NCI-H2107 treated with DMSO at 0.1 percent for 48 hours (cell line): ENCODE data around the gene ALG2.
A peak's percentile ranks its signal among the peaks of the same experiment; 100 is the strongest.

Experiments
- DNase-seq: peaks from one replicate; lab custom pipeline; 2025; ENCODE audit not compliant: unreplicated experiment; lab: John Stamatoyannopoulos, UW

Gene ALG2

DNA sequence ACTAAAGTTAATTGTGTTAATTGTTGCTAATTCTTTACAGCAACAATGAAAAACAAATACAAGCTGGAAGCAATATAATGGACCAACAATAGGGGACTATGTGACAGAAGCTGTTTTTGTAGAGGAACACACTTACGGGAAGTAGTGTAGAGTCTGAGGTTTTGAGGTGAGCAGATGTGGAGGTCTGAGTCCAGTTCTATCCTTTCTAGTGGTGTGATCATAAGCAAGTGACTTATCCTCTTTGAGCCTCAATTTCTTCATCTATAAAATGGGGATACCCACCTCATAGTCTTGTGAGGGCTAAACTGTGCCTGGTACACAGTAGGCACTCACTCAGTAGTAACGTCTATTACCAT lies 28.3 kb downstream of the ALG2 start:
- no peak for DNase-seq

GRCh38 chr9:99192786-99193465 lies 28.8 kb downstream of the ALG2 start:
- DNase-seq, result no peak

GRCh38 chr9:99190597-99191283 lies 31.0 kb downstream of the ALG2 start:
- DNase-seq, result no peak

GRCh38 chr9:99189887-99190596 lies 31.7 kb downstream of the ALG2 start:
- no peak for DNase-seq

DNA sequence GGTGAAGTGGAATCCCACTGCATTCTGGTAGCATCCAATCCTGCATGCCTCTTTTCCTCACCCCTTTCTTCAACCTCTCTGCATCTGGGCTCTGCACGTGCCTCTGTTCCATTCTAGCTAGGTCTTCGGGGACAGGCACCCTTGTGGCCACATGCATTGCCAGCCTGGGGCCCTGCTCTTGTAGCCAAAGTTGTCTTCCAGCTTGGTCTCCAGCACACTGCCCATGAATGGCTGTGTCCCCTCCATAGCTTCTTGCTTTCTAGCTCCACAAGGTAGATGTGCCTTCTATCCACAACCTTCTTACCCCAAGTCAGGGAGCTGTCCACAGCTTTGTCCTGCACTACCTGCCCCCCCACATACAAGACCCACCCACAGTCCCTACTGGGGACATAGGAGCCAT lies 32.6 kb downstream of the ALG2 start:
- DNase-seq, result no peak

- DNase-seq, result no peak
These were observed 34.4 kb downstream of the ALG2 start for GRCh38 chr9:99187311-99187710.

- DNase-seq, result no peak
These were observed 35.8 kb downstream of the ALG2 start for GRCh38 chr9:99185934-99186333.

DNA sequence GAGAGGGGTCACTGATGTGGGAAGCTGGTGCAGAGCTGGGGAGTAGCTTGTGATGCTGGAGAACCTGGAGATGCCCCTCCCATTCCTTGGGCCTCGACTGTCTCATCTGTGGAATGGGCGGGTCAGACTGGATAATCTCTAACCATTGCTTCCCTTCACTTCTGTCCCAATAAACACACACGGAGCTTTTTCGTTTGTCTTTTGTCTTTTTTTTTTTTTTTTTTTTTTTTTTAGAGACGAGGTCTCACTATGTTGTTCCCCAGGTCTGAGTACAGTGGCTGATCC lies 36.5 kb downstream of the ALG2 start:
- DNase-seq, result no peak

DNA sequence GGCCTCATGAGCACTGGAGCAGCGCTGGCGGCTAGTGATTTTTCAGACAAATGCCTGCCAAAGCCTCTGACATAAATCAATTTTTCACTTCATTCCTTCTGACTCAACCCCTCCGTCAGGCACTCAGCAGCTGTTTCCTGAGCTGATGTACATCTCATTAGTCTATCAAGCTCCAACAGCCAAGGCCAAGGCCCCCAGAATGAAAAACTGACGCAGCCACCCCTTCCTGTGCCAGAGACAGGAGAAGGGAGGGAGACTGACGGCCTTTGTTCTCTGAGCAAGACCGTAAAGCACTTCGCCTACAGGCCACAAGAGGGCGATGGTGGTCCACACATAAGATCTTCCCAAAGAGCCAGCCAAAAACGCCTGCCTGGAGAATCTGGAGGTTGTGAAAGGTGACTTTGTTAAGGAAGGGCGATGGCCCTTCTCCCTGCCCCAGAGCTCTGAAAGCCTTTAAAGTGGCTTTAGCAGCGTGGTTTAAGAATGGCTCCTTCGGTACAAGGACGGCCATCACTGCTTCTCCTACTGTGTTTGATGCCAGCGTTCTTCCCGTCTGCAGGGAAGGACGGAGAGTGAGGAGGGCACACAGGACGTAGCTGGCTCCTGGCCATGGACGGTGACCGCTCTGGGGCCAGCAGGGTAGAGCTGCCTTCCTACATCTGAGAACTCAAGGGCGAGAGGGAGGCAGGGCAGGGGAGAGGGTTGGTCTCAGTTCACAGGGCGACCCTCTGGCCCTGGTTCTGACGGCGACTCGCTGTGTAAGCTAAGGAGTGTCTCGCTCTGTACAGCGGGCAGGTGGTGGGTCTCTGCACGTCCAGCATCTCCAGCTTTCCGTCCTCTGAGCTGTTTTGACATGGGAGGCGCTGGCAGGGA lies 37.0 kb downstream of the ALG2 start:
- peak; percentile 68 for DNase-seq

- DNase-seq, result no peak
These were observed 37.6 kb downstream of the ALG2 start for GRCh38 chr9:99184110-99184474.

GRCh38 chr9:99183616-99184015 lies 38.1 kb downstream of the ALG2 start:
- DNase-seq, result no peak

DNA sequence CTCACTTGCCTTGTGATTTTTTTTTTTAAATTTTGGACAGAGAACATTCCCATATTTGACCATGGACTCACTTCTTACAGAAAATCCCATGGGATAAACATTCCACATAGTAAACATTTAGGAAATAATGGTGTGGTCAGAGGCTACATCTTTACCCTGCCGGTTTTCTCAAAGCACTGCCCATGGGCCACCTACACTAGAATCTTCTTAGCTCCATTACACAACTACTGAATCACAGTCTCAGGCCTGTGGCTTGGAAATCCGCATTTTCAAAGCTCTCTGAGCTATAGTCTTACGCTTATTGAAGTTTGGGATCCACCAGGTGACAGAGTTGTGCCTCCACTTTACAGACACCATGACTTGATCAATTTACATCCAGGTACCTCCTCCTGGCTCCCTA lies 39.4 kb downstream of the ALG2 start:
- no peak for DNase-seq

DNA sequence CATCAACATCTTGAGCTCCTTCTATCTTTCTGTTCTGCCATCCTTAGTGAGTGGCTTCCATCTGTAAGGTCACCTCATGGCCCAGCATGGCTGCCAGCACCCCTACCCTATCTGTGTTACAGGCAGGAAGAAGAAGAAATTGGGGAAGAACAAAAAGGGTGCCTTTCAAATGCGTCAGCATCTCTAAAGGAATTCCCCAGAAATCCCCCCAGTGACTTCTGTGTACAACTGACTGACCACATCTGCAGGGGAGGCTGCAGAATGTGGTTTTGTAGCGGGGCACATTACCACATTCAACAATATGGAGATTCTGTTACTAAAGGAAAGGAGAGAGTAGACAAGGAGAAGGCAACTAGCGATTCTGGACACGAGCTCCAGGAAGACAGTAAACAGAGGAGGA lies 40.1 kb downstream of the ALG2 start:
- DNase-seq, result no peak

GRCh38 chr9:99181206-99181605 lies 40.5 kb downstream of the ALG2 start:
- no peak for DNase-seq

GRCh38 chr9:99180662-99181061 lies 41.1 kb downstream of the ALG2 start:
- no peak for DNase-seq

DNA sequence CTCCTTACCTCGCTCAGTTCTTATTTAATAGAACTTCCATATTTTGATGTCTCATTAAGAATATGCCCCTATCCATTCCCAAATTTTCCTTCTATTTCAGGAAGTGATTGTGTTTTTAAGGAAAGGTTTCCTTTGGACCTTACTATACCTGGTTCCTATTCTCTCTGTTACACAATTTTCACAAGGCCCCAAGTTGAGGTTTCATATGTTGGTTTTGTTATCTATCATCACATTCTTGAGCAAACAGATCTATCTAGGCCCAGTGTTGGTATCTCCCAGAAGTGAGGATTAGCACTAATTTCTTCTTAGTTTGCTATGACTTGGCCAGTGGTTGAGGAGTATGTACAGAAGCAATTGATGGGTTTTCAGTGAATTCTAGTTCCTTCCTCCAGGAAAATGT lies 41.5 kb downstream of the ALG2 start:
- no peak for DNase-seq

DNA sequence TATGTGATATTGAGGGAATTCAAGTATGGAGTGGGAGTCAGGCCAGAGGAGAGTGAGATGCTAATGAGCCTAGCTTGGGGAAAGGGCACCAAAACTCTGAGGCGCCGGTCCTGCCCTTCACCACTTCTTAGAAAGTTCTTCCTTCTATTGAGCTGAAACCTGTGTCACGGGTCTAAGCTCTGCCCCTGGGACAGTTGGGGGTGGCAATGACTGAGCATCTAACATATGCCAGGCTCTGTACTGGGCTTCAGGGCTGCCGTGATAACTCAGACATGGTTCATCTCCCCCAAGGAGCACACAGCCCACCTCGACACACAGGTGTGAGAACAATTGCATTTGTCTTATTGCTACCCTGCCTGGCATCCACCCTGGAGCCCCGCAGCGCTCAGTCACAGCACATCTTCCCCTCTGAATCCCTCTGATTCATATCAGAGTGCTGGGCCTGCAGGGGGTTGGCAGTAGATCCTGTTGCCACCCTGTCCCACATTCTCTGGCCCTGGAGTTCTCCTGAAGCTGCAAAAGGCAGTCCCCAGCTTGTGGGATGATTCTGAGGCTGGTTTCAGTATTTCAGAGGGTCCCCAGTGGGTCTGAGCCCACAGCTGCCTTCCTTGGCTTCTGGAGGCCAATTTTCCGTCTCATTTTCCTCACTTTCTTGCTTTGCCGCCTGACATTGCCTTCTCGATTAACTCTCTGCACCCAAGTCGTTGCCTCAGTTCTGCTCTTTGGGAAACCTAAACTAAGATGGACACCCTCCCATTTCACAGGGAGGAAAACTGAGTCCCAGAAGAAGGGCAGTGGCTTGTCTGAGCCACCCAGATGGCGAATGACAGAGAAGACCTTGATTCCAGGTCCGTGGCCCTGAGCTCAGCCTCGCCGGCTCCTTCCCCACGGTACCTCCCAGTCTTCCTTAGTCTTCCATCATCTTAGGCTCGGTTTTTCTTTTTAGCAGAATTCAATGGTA lies 42.5 kb downstream of the ALG2 start:
- DNase-seq, result no peak

DNA sequence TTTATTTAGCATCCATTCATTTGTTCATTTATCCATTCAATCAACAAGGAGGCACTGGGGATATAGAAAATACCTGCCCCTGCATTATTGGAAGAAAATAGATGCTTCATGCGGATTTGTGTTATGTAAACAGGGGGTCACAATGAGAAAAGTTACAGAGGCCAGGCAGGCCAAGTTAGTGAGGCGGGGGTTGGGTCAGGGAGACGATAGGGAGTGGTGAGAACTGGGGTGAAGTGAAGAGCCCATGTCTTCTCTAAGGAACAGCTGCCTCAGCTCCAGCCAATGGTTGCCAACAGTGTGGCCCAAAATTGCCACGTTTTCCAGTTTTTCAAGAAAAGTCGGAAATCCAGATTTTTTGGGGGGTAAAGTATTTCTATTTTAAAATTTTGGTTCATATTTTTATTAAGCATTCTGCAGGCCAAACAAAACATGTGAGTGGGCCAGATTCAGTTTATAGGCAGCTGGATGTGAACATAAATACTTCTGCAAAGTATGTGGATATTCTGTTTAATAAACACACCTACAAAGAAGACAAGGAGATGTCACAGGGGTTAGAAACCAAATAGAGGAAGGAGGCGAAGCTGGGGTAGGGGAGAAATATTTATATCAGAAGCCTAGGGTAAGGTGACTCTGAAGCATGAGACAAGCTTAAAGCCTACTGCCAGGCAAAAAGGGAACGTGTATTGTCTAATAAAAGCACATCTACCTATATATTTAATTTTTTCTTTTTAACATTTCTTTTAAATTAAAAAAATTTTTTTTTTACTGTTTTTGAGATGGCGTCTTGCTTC lies 44.0 kb downstream of the ALG2 start:
- no peak for DNase-seq

- DNase-seq, result no peak
These were observed 45.2 kb downstream of the ALG2 start for GRCh38 chr9:99176527-99177013.
